GM21367 (cell line): ENCODE results near the gene THUMPD3.

ENCODE experiments used
- ATAC-seq: cut with Tn5 transposase; IDR thresholded peaks from one replicate; pipeline ENCODE4 v1.9.1; 2021; ENCODE audit not compliant: unreplicated experiment

THUMPD3 gene

DNA sequence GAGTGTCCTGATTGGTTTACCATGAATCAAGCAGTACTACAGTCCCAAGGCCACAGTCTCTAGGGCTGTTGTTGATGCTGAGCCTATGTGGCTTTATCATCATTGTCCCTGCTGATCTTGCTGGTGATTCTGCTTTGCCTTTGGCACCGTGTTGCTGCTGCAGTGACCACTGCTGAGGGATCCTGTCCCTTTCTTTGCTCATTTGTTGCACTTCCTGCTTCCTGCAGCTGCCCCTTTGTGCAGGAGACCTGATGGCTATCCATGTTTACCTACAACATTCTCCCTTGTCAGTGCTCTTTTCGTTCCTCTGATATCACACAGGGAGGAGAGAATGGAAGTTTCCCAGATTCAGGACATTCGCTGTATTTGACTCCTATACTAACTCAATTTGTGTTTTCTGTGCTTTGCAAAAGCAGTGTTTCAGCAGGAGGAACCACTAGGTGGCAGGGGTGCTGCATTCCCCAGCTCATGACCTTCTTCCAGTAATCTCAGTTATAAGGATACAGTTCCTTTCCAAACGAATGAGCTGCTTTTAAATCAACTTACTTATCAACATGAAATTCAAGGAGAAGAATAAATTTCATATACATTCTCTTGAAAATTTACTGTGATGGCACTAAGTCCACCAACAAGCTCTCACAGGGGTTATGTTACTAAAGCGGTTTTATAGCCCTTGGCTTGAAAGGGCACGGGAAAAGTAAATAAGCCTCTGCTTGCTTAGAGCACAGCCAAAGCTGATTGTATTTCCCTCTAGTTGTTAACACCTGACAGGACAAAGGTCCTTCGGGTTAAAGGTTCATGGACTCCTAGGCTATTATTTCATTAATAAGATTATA lies 9.7 kb upstream of the THUMPD3 start:
- no peak for ATAC-seq

DNA sequence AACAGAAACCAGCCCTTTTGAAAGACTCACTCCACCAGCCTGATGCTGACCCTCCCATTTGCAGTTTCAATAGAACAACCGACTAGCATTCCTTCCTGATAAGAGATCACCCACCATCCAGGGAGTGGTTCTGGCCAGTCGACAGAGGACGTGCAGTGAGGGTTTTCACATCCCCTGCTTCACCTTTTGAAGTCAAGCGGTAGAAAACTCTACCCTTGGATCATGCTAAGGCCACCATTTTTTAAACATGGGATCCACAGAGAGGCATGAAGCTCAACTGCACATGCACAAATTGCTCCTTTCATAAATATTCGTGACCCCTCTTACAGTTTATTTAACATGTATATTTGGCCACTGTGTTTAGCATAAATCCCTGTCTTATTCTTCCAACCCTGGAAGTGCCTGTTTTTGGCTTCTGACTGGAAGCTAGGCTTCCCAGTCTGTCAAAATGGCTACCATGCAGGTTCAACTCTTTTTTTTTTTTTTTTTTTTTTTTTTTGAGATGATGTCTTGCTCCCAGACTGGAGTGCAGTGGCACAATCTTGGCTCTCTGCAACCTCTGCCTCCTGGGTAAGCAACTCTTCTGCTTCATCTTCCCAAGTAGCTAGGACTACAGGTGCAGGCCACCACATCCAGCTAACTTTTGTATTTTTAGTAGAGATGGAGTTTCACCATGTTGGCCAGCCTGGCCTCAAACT lies 1.0 kb upstream of the THUMPD3 start:
- ATAC-seq, result no peak

DNA sequence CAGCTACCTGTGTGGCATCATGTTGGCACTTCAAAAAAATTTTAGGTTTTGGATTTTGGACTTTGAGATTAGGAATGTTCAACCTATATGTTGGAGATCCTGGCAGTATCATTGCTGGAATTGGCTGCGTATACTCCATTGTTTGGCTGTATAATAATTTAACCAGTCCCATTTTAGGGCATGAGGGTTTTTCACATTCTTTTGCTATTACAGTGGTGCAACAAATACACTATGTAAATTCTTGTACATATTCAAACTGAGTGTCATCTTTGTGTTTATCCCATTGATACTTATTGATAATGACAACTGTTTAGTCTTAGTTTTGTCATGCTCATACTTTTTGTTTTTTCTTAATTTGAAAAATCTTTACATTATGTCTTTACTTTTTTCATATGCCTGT lies 6.7 kb downstream of the THUMPD3 start:
- ATAC-seq, result no peak

DNA sequence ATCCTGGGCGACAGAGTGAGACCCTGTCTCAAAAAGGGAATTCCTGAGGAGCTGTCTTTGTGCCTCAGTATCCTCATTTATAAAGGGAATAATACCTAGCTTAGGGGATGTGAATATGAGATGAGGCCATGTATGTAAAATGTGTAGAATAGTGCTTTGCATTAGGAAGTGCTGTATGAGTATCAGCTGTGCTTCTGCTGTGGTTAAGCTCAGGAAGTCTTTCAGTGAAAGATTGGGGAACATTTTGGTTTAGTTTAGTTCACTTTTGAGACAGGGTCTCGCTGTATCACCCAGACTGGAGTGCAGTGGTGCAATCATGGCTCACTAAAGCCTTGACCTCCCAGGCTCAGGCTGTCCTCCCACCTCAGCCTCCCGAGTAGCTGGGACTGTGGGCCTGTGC lies 10.6 kb downstream of the THUMPD3 start:
- ATAC-seq, result no peak

DNA sequence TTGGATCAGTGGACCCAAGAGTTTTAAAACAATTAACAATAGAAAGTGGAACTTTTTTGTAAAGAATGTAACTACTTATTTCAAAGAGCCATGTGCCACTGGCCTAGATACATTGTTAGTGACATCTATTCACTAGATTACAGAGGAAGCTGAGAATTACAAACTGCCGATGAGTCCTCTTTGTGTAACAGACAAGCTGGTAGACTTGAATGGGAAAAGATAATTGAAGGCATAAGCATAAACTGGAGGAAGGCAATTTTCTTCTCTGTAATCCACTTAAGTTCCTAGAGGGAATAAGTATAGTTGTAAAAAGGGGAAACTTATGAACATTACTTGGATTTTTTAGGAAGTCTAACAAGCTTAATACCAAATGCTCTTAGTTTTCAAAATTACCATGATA lies 15.1 kb downstream of the THUMPD3 start:
- no peak for ATAC-seq

DNA sequence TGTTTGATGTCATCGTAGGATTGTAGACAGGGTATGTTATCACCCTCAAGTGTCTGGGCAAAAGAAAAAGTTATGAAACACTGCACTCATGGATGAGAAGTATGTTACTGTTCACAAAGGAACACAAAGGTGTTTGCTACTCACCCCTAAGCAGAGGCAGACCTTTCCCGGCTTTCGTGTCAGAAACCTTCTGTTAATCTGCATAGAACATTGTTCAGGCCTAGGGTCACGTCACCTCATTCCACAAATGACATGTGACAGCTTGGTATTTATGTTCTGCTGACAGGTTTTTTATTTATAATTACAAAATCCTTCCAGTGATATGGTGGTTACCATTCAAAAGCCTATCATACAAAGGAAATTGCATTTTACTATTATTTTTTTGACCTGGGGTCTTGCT lies 16.5 kb downstream of the THUMPD3 start:
- no peak for ATAC-seq

DNA sequence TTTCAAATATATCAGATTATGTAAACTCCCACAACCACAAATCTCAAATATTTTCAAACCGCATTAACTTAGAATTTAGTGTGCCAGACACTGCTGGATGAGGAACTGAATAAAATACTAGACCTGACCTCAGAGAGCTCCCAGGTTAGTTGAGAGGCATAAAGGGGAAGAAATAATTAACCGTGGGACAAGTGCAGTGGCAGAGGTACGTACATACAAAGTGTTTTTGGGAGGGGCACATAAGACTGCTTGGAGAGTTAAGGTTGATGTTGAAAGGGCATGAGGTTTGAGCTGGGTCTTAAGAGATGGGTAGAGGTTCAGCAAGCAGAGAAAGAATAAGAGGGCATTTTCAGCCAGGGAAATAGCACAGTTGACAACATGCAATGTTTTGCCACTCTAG lies 17.2 kb downstream of the THUMPD3 start:
- ATAC-seq, result no peak

DNA sequence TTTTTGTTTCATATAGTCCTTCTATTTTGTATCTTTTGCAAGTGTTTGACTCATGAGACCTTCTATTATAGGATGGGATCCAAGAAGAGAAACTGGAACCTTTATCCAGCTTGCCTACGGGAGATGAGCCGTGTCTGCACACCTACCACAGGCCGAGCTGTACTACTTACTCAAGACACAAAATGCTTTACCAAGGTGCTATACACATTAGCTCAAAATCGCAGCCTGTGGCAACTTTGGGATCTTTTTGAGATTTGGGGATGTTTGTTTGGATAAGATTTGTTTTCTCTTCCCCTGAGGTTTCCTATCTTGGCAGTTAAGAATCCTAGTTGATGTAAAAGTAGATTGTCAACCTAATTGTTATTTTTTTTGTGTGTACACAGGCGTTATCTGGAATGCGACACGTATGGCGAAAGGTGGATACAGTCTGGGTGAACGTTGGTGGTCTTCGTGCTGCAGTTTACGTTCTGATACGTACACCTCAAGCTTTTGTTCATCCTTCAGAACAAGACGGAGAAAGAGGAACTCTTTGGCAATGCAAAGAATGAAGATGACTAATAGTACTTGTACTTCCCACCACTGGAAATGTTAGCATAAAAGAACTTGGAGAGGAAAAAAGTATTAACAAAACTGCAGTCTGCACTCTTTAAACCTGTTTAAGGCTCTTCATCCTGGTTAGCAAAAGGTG lies 21.4 kb downstream of the THUMPD3 start:
- no peak for ATAC-seq

DNA sequence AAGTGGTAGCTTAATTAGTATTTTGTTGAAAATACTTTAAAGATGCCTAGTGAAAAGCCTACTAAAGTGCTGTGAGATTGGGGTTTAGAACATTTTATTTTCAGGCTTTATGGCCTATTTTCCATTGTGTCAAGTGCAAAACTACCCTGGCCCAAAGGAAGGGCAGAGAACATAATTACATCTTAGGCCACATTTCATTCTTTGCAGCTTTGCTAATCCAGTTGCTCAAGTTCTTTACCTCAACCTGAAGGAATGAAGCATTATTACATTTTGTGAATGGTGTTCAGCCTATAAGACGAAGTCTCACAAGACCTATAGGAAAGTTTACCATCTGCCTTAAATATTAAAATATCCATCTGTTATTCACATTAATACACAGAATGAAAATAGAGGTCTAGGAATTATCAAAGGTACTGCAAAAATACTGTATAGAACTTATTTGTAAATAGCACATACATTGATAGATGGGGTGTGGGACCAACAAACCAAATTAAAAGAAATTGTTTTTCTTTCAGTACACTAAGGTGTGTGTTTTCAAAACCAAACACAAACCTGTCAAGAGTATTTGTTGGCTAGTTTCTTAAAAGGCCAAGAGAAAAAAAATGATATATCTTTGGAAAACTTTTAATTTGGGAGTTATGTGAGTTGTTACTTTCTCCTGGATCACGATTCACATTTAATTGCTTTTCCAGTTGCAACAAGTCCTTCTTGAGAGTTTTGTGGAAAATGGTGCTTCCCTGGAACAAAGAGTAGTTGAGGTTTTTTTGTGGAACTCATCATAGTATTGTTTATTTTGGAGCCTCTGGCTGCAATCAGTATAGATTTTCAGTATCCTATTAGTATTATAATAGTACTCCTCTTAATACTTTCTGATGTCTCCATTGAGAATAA lies 22.6 kb downstream of the THUMPD3 start:
- no peak for ATAC-seq

DNA sequence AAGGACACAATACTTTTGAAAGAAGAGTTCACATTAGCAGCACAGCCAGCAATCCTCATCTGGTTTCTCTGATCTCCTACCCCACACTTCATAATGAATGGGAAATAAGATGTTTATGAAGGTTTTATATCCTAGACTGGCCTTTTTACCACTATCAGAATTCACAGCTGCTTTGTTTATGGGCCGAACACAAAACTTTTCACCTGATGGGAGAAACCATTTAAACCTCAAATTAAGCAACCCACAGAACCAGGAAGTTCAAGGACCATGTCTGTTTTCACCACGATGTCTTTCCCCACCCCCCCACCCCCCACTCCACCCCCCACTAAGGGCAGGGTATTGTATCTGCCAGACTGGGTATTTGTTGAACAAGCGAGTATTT lies 23.2 kb downstream of the THUMPD3 start:
- ATAC-seq, result no peak

DNA sequence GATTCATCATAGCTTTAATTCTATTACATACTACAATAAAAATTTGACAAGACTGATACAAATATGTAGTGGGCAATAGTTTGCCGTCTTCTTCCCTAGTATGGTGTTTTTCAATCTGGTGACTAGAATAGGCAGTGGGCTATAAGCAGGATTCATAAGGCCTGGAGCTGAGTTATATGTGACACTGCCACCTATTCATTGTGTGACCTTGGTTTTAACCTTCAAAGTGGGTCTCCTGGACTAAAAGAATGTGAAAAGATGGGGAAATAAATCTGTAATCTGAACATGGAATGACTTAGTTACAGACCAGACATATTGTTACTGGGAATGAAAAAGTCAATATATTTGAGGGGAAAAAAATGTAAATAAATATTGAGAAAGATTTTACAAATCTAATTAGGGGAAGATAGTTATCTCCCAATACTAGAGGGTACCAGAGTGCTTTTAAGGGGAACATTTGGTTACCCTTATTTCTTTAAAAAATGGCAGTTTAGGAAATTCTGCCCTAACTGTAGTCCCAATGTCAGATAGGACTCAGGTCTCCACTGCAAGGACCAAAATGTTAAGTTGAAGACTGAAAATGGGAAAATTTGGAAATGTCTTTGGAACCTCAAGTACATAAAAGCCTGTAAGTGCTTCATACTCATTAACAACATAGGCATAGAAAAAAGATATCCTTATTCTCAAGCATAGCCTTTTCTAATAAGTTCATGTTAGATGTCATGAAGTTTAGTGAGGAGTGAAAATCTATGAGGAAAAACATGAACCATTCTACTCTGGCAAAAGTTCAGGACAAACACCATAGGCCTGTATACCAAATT lies 23.9 kb downstream of the THUMPD3 start:
- ATAC-seq, result no peak

DNA sequence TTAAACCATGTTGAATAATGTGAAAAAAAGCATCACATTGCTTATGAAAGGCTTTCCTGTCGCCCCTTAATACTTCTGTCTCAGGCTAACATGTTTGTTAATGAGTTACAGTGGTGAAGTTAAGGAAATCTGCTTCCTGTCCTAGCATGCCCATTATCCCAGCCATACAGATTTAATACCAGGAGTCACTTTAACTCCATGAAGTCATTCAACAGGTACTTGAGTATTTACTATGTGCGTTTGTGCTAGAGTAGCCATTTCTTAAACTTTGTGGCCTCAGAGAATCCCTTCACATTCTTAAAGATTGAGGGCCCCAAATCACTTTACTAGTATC lies 24.4 kb downstream of the THUMPD3 start:
- ATAC-seq, result no peak

DNA sequence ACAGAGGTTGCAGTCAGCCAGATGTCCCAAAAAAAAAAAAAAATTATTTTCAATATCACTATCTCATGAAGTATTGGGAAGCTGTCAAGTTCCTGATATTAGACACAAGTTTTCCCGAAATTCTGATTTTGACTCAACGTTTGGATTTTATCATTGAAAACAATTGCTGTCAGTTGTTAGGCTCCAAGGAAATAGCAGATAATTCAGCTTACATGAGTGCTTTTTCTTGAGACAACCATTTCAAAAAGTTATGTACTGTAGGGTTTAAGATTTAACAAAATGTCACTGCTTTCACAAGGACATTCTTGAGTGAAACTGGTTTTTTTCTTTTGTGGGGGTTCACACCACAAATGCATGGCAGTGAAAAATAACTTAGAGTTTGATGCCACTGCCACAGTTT lies 25.3 kb downstream of the THUMPD3 start:
- ATAC-seq, result no peak

DNA sequence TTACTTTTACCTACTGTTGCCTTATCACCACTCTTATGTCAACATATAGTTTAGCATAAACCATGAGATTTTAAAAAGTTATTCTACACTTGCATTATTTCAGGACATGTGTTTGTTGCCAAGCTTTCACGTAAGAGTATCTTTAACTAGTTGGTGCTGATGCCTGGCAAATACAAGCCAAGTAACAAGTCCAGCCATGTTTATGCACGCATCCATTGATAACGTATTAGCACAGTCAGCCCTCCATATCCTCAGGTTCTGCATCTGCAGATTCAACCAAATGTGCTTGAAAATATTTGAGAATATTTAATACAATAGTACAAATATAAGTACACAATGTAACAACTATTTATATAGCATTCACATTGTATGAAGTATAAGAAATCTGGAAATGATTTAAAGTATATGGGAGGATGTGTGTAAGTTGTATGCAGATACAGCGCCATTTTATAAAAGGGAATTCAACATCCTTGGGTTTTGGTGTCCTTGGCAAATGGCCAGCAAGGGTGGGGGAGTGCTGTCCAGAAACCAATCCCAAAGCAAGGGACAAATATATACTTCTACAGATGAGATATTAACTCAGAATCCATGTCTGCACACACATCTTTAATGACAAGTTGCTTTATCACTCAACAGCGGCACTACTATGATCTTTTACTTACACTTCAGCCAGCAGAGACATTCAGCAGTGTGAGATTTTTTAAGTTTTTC lies 25.9 kb downstream of the THUMPD3 start:
- ATAC-seq, result no peak

DNA sequence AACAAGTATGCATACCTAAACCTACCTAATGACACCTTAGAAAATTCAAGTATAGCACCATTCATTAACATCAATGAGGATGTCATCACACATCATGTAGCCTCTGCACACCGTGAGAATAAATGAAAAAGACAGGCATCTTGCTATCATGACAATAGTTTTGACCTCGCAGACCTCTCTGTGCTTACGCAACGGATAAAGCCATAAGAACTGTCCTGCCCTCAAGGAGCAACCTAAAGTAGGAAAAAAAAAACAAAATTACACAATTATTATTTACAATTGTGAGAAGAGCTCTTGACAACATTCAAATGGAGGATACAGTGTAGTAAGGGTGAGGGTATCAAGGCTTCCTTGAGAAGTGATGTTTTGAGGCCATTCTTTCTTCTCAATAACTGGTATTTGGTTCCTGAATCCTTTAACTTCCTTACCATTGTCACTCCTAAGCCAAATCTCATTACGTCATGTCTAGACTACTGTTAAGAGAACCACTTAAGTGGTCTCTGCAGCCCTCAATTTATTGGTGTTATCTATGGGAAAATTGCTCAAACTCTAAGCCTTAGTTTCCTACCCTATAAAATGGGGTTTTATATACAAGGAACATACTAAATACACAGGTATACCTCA lies 27.5 kb downstream of the THUMPD3 start:
- no peak for ATAC-seq

DNA sequence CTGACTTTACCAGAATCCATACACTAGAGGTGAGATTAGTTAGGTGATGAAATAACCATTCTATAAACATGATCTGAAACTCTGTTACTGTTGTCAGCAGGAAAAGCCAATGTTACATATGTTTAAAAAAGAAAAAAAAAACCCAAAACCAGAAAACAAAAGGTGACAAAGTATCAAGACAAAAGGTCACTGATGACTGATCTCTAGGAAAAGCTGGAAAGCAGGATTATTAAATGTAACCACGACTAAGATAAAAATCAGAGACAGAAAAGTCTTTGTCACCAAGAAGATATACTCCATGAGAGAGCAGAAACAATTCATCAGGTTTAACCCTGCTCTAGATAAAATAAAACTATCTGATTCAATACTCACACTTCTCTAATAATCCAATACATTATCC lies 29.2 kb downstream of the THUMPD3 start:
- no peak for ATAC-seq

DNA sequence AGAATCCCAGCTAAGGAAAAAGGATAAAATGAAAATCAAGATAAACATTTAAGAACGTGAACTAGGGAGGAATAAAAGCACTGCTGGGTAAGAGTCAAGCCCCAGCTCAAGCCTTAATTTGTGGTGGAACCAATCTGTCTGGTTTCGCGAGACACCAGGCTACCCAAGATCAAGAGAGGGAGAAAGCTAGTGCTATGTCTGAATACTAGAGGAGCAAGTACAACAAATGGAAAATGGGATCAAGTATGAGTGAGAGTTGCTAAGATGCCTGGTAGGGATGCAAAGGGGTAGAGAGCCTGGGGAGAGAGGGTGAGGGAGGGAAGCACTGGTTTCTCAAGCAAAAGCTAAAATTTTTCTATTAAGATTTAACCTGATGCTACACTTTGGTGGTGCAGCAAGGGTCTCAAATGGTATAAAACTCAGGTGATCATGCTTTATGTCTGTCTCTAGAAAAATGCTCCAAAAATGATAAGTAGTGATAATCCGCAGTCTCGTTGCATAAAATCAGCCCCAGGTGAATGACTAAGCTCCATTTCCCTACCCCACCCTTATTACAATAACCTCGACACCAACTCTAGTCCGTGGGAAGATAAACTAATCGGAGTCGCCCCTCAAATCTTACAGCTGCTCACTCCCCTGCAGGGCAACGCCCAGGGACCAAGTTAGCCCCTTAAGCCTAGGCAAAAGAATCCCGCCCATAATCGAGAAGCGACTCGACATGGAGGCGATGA lies 32.9 kb downstream of the THUMPD3 start:
- no peak for ATAC-seq

DNA sequence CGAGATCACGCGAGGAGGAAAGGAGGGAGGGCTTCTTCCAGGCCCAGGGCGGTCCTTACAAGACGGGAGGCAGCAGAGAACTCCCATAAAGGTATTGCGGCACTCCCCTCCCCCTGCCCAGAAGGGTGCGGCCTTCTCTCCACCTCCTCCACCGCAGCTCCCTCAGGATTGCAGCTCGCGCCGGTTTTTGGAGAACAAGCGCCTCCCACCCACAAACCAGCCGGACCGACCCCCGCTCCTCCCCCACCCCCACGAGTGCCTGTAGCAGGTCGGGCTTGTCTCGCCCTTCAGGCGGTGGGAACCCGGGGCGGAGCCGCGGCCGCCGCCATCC lies 33.4 kb downstream of the THUMPD3 start:
- peak; percentile 20 for ATAC-seq
